SK-N-MC (cell line): ENCODE data around the gene FRMD6.

ENCODE experiments used
- EZH2 ChIP-seq: fragments of 200-600 bp; sonication (generic); IDR thresholded peaks from one replicate; pipeline ENCODE4 v1.6.1; 2017; ENCODE audit warnings: antibody characterized with exemption
- FOXP2 ChIP-seq: optimal IDR thresholded peaks from 2 replicates; pipeline ENCODE3; 2011; ENCODE audit warnings: mild to moderate bottlenecking, moderate library complexity; ENCODE audit not compliant: insufficient read depth; ENCODE audit errors: extremely low read length, control extremely low read depth

- no peak for TF ChIP-seq FOXP2
- TF ChIP-seq EZH2: no peak
Measured at GRCh38 chr14:51674294-51675002, 22.7 kb downstream of the FRMD6 start.
